Endothelial cell of umbilical vein (primary cell): ENCODE results near the gene ZNF195. TPM values are rescaled to one million over a fixed set of nuclear protein-coding genes. Genes with fewer than 3 reads are reported as not detected.

Source experiments
- BruUV-seq: library from RNA; stranded (reverse); fragments of 400-500 nt; replicated peaks from 2 replicates; lab custom pipeline; 2021; lab: Mats Ljungman, UMichigan
- CTCF ChIA-PET: fragments of 300-600, 350-600 bp; sonication (Branson Sonifier 250); formaldehyde crosslinking; loops from one replicate; lab custom pipeline; 2021; ENCODE audit warnings: antibody characterized with exemption, inconsistent platforms; lab: Charles Lee
- POLR2A ChIA-PET: fragments of 300-600, 350-600 bp; sonication (Branson Sonifier 250); formaldehyde crosslinking; loops from one replicate; lab custom pipeline; 2021; ENCODE audit warnings: antibody characterized with exemption, inconsistent platforms; lab: Charles Lee
- DNase-seq: peaks from one replicate; pipeline ENCODE4 v3.0.0-alpha.2; 2011; ENCODE audit warnings: low read depth, low spot score
- FAIRE-seq: peaks from 2 replicates; lab custom pipeline; 2011; peaks lifted over from hg19 to GRCh38; lab: Jason Lieb, UNC
- H2AFZ ChIP-seq: 2 replicates; pipeline ENCODE4 v1.6.0; 2012; ENCODE audit warnings: low read depth, low read length, control low read depth, inconsistent platforms
- H3K27ac ChIP-seq: 2 replicates; pipeline ENCODE4 v1.5.1; 2011; ENCODE audit warnings: low read depth, mild to moderate bottlenecking, control low read depth, low read length, moderate library complexity; ENCODE audit not compliant: insufficient read depth
- H3K27me3 ChIP-seq, 2 experiments: 2 replicates each; pipeline versions ENCODE4 v1.6.0 to v1.6.1; 2011; ENCODE audit warnings: low read length in 2 of 2, mixed read lengths in 1 of 2; ENCODE audit not compliant: control insufficient read depth in 2 of 2, insufficient read depth in 2 of 2
- H3K36me3 ChIP-seq, 2 experiments: 2 replicates in 1 of 2; 3 replicates in 1 of 2; pipeline ENCODE4 v1.5.1; 2011; ENCODE audit warnings: low read length in 2 of 2, mild to moderate bottlenecking in 1 of 2, moderate library complexity in 1 of 2; ENCODE audit not compliant: control insufficient read depth in 2 of 2, insufficient read depth in 2 of 2; ENCODE audit errors: extremely low read depth in 1 of 2
- H3K4me1 ChIP-seq: 3 replicates; pipeline ENCODE4 v1.5.1; 2011; ENCODE audit warnings: mild to moderate bottlenecking, low read length; ENCODE audit not compliant: control insufficient read depth, insufficient read depth; ENCODE audit errors: extremely low read depth
- H3K4me2 ChIP-seq: 2 replicates; pipeline ENCODE4 v1.6.1; 2011; ENCODE audit warnings: low read length, control low read depth, mixed read lengths; ENCODE audit not compliant: insufficient read depth
- H3K4me3 ChIP-seq, 3 experiments: fragments of 200-600 bp in 1 of 3; sonication (generic), shearing (Covaris generic) in 1 of 3; replicated peaks in 1 of 3; 2 replicates each; pipeline ENCODE4 v1.5.1; 2011 to 2016; ENCODE audit warnings: control low read depth in 3 of 3, low read length in 3 of 3, mild to moderate bottlenecking in 2 of 3, inconsistent platforms in 1 of 3, low read depth in 1 of 3, moderate library complexity in 1 of 3; ENCODE audit not compliant: insufficient read depth in 1 of 3
- H3K79me2 ChIP-seq: 2 replicates; pipeline ENCODE4 v1.6.0; 2012; ENCODE audit warnings: low read length, inconsistent platforms; ENCODE audit not compliant: control insufficient read depth, insufficient read depth
- H3K9ac ChIP-seq: replicated peaks from 2 replicates; pipeline ENCODE3; 2011; ENCODE audit warnings: low read length, control low read depth; ENCODE audit not compliant: insufficient read depth; ENCODE audit errors: extremely low read depth
- H3K9me1 ChIP-seq: replicated peaks from 3 replicates; pipeline ENCODE4 v1.6.0; 2011; ENCODE audit warnings: mild to moderate bottlenecking, low read length; ENCODE audit not compliant: control insufficient read depth, insufficient read depth; ENCODE audit errors: extremely low read depth
- H3K9me3 ChIP-seq: replicated peaks from 2 replicates; pipeline ENCODE4 v1.5.1; 2012; ENCODE audit warnings: low read length, inconsistent platforms; ENCODE audit not compliant: control insufficient read depth, insufficient read depth
- H4K20me1 ChIP-seq: replicated peaks from 2 replicates; pipeline ENCODE3; 2011; ENCODE audit warnings: mild to moderate bottlenecking, low read length; ENCODE audit not compliant: control insufficient read depth, insufficient read depth; ENCODE audit errors: extremely low read depth
- CTCF ChIP-seq, 2 donors: IDR thresholded peaks; 1 replicate in 1 of 2; 2 replicates in 1 of 2; pipeline ENCODE4 v1.5.1; 2011; ENCODE audit warnings: low read length in 2 of 2, mild to moderate bottlenecking in 2 of 2, moderate library complexity in 2 of 2, control low read depth in 1 of 2, inconsistent platforms in 1 of 2, low read depth in 1 of 2; ENCODE audit not compliant: insufficient read depth in 1 of 2; ENCODE audit errors: extremely low read depth in 1 of 2
- EZH2 ChIP-seq: IDR thresholded peaks from 2 replicates; pipeline ENCODE4 v1.6.1; 2012; ENCODE audit warnings: borderline replicate concordance, low read depth, mild to moderate bottlenecking, moderate library complexity, low read length, inconsistent platforms; ENCODE audit not compliant: severe bottlenecking
- FOS ChIP-seq: IDR thresholded peaks from 2 replicates; pipeline ENCODE4 v1.6.1; 2011; ENCODE audit warnings: mild to moderate bottlenecking, low read length, moderate library complexity, borderline replicate concordance; ENCODE audit not compliant: insufficient read depth
- GATA2 ChIP-seq: IDR thresholded peaks from 2 replicates; pipeline ENCODE4 v1.7.0; 2011; ENCODE audit warnings: low read depth, mild to moderate bottlenecking, moderate library complexity, mixed read lengths, low read length; ENCODE audit not compliant: insufficient read length, insufficient read depth
- JUN ChIP-seq: IDR thresholded peaks from 2 replicates; pipeline ENCODE4 v1.6.1; 2011; ENCODE audit warnings: borderline replicate concordance, low read depth; ENCODE audit not compliant: insufficient read length, insufficient read depth
- MAX ChIP-seq: IDR thresholded peaks from 2 replicates; pipeline ENCODE4 v1.6.1; 2011; ENCODE audit not compliant: insufficient read depth, insufficient read length
- MYC ChIP-seq: IDR thresholded peaks from one replicate; pipeline ENCODE4 v1.6.1; 2011; ENCODE audit warnings: mild to moderate bottlenecking, low read depth, low read length
- POLR2A ChIP-seq: IDR thresholded peaks from 2 replicates; pipeline ENCODE4 v1.6.1; 2012; ENCODE audit warnings: low read depth, mild to moderate bottlenecking, control low read depth, low read length
- POLR2AphosphoS5 ChIP-seq: IDR thresholded peaks from 2 replicates; pipeline ENCODE4 v1.6.1; 2012; ENCODE audit warnings: low read depth, mild to moderate bottlenecking, control low read depth, low read length, moderate library complexity; ENCODE audit not compliant: insufficient read depth
- dilution Hi-C: fragments of 300-500 bp; cut with MboI; formaldehyde crosslinking; loops from one replicate; pipeline ENCODE4 v1.15.0; 2019; ENCODE audit warnings: low sequenced_read_pairs; ENCODE audit not compliant: extremely low pct_ligation_motif_present
- intact Hi-C: fragments of 100-400 bp; cut with micrococcal nuclease; formaldehyde crosslinking; loops from one replicate; pipeline ENCODE4 v1.10.0; 2022
- polyA plus RNA-seq, 4 experiments: library from polyadenylated mRNA; depleted of rRNA in 3 of 4; stranded (reverse) in 3 of 4; unstranded in 1 of 4; fragments of >200 nt; gene quantifications; 2 replicates each; pipeline versions ENCODE4 v1.2.1 to v1.2.3, GENCODE V29; 2011 to 2012; ENCODE audit warnings: missing spikeins in 1 of 4
- total RNA-seq: library from RNA; stranded (reverse); gene quantifications from 2 replicates; pipeline ENCODE4 v1.2.3, GENCODE V29; 2021

ZNF195 gene
- total and polyA plus RNA-seq, 2 donors (not counting 3 experiments of a cell fraction or from before 2014, with no cell fraction given) = 12.8 to 32.5 TPM

DNA sequence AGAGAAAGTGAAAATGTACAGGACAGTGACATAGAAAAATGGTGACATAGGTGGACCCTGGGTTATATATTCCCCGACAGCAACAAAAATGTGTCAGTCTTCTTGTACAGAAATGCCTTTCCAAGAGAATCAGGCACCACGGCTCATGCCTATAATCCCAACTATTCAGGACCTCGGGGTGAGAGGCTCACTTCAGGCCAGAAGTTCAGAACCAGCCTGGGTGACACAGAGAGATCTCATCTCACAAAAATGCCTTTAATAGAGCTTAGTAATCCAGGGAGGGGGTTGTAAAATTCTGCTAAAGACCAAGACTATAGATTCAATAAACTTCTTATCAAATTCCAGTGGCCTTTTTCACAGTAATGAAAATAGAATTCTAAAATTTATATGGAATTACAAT, 10.7 kb downstream of the ZNF195 start:
- peaks cover 5% of the 10 kb centered on the region for H3K9me3 ChIP-seq
- peaks cover 15 to 60% of the 10 kb centered on the region in 2 experiments for H3K36me3 ChIP-seq
- H2AFZ ChIP-seq = no peak overlapping the region
- H3K9ac ChIP-seq = no peak overlapping the region
- no peaks in the 10 kb centered on the region for H3K9me1 ChIP-seq
- dilution Hi-C loops (no loop called here), intact Hi-C loops (no loop called here)
- no peaks in the 10 kb centered on the region for H3K27me3 ChIP-seq
- H3K79me2 ChIP-seq = peaks cover 28% of the 10 kb centered on the region
- FAIRE-seq (no peak), DNase-seq (no peak)
- POLR2A ChIA-PET = no interaction called here
- H3K27ac ChIP-seq = no peak overlapping the region
- CTCF ChIA-PET = interaction anchor here (0.8 kb wide), 1 partner anchor 40 kb away, joined by 3 read pairs; no protein-coding TSS in a partner anchor
- H3K4me1 ChIP-seq = no peaks in the 10 kb centered on the region
- H3K4me2 ChIP-seq = no peak overlapping the region
- H4K20me1 ChIP-seq = peaks cover 6% of the 10 kb centered on the region
- BruUV-seq = no TSS peak
- no peak overlapping the region for H3K4me3 ChIP-seq
- TF ChIP-seq GATA2 = no peak
- TF ChIP-seq FOS = no peak
- no peak for TF ChIP-seq MAX
- TF ChIP-seq EZH2 = no peak
- no peak for TF ChIP-seq MYC
- no peak for TF ChIP-seq POLR2AphosphoS5
- no peak for TF ChIP-seq CTCF (IDR thresholded peaks at IDR 0.05; ENCODE audit: extremely low read depth in 1 of 2, insufficient read depth in 1 of 2, low read depth in 1 of 2, low read length in 2 of 2)
- TF ChIP-seq POLR2A = no peak
- no peak for TF ChIP-seq JUN
